H1 (cell line): ENCODE data around the gene MS4A8. TPM values are rescaled to one million over a fixed set of nuclear protein-coding genes. Genes with fewer than 3 reads are reported as not detected.

Source experiments
- CTCF ChIA-PET: fragments of 300-600 bp; sonication (Branson Sonifier 250); formaldehyde crosslinking; loops from one replicate; lab custom pipeline; 2021; ENCODE audit not compliant: partially characterized antibody; lab: Charles Lee
- POLR2A ChIA-PET: fragments of 300-600 bp; sonication (Branson Sonifier 250); formaldehyde crosslinking; loops from one replicate; lab custom pipeline; 2021; ENCODE audit warnings: inconsistent platforms; ENCODE audit not compliant: partially characterized antibody; lab: Charles Lee
- DNase-seq, 2 experiments: peaks; one replicate each; pipeline versions ENCODE4 v3.0.0 to v3.0.0-alpha.2; 2010 to 2022; ENCODE audit warnings: low spot score in 2 of 2, low read depth in 1 of 2, mixed read lengths in 1 of 2
- FAIRE-seq: peaks from 2 replicates; lab custom pipeline; 2011; peaks lifted over from hg19 to GRCh38; lab: Jason Lieb, UNC
- H2AFZ ChIP-seq: 2 replicates; pipeline ENCODE4 v1.8.1; 2012; ENCODE audit warnings: low read length, inconsistent platforms
- H2AK5ac ChIP-seq: 2 replicates; pipeline ENCODE4 v1.6.1; 2013; ENCODE audit warnings: low read depth, low read length
- H2BK120ac ChIP-seq: replicated peaks from 2 replicates; pipeline ENCODE3; 2013; ENCODE audit warnings: low read depth, low read length, inconsistent platforms
- H2BK12ac ChIP-seq: 2 replicates; pipeline ENCODE4 v1.6.1; 2013; ENCODE audit warnings: low read depth, low read length
- H2BK15ac ChIP-seq: 2 replicates; pipeline ENCODE4 v1.6.1; 2013; ENCODE audit warnings: low read length
- H2BK20ac ChIP-seq: 2 replicates; pipeline ENCODE4 v1.6.1; 2013; ENCODE audit warnings: low read length
- H2BK5ac ChIP-seq: 2 replicates; pipeline ENCODE4 v1.6.1; 2013; ENCODE audit warnings: low read depth, low read length
- H3K14ac ChIP-seq: 2 replicates; pipeline ENCODE4 v1.6.1; 2013; ENCODE audit warnings: inconsistent platforms; ENCODE audit not compliant: insufficient read length
- H3K18ac ChIP-seq: 2 replicates; pipeline ENCODE4 v1.6.1; 2013; ENCODE audit warnings: low read length; ENCODE audit errors: extremely low read depth
- H3K23ac ChIP-seq: 2 replicates; pipeline ENCODE4 v1.6.1; 2013; ENCODE audit warnings: inconsistent platforms; ENCODE audit not compliant: insufficient read length
- H3K23me2 ChIP-seq: 2 replicates; pipeline ENCODE4 v1.6.1; 2013; ENCODE audit warnings: low read depth, low read length
- H3K27ac ChIP-seq: 2 replicates; pipeline ENCODE4 v1.6.1; 2011; ENCODE audit warnings: low read depth, low read length, inconsistent platforms
- H3K27me3 ChIP-seq, 4 experiments: replicated peaks in 1 of 4; 1 replicate in 1 of 4; 2 replicates in 3 of 4; pipeline versions ENCODE4 v1.6.1 to v1.8.1; 2011 to 2013; ENCODE audit warnings: low read length in 3 of 4, mild to moderate bottlenecking in 3 of 4, inconsistent platforms in 2 of 4, mixed read lengths in 2 of 4, moderate library complexity in 1 of 4; ENCODE audit not compliant: control insufficient read depth in 3 of 4, insufficient read depth in 3 of 4; ENCODE audit errors: extremely low read depth in 1 of 4
- H3K36me3 ChIP-seq, 4 experiments: 2 replicates each; pipeline versions ENCODE4 v1.6.1 to v1.8.1; 2011 to 2013; ENCODE audit warnings: mild to moderate bottlenecking in 4 of 4, low read length in 3 of 4, moderate library complexity in 2 of 4, control low read depth in 1 of 4, inconsistent platforms in 1 of 4; ENCODE audit not compliant: insufficient read depth in 4 of 4, control insufficient read depth in 2 of 4
- H3K4ac ChIP-seq: replicated peaks from 2 replicates; pipeline ENCODE3; 2013; ENCODE audit warnings: low read length, low read depth, mixed read lengths, inconsistent platforms; ENCODE audit not compliant: insufficient read length
- H3K4me1 ChIP-seq, 4 experiments: replicated peaks in 1 of 4; 1 replicate in 1 of 4; 2 replicates in 3 of 4; pipeline versions ENCODE4 v1.6.1 to v1.8.1; 2011 to 2013; ENCODE audit warnings: low read length in 3 of 4, inconsistent platforms in 2 of 4, mixed read lengths in 1 of 4; ENCODE audit not compliant: insufficient read depth in 4 of 4, control insufficient read depth in 3 of 4
- H3K4me2 ChIP-seq, 2 experiments: 2 replicates each; pipeline versions ENCODE4 v1.6.1 to v1.8.1; 2011 to 2013; ENCODE audit warnings: low read depth in 2 of 2, low read length in 2 of 2, control low read depth in 1 of 2, inconsistent platforms in 1 of 2, mild to moderate bottlenecking in 1 of 2; ENCODE audit not compliant: insufficient read depth in 1 of 2
- H3K4me3 ChIP-seq, 4 experiments: fragments of 200-600, 300-600 bp in 1 of 4; sonication (generic), shearing (Covaris generic), sonication (Bioruptor Twin) in 1 of 4; 2 replicates each; pipeline versions ENCODE4 v1.5.1 to v1.8.1; 2011 to 2016; ENCODE audit warnings: low read length in 4 of 4, low read depth in 3 of 4, control low read depth in 2 of 4, inconsistent platforms in 2 of 4, mild to moderate bottlenecking in 2 of 4, mixed read lengths in 1 of 4, moderate library complexity in 1 of 4; ENCODE audit not compliant: insufficient read depth in 2 of 4; ENCODE audit errors: extremely low read depth in 1 of 4
- H3K56ac ChIP-seq: replicated peaks from 2 replicates; pipeline ENCODE3; 2013; ENCODE audit warnings: low read depth, mild to moderate bottlenecking, mixed read lengths, low read length, inconsistent platforms; ENCODE audit not compliant: insufficient read length
- H3K79me1 ChIP-seq: 2 replicates; pipeline ENCODE4 v1.6.1; 2013; ENCODE audit warnings: low read depth, low read length, control low read depth
- H3K79me2 ChIP-seq, 2 experiments: 2 replicates each; pipeline versions ENCODE4 v1.6.1 to v1.8.1; 2012 to 2013; ENCODE audit warnings: low read length in 2 of 2, mild to moderate bottlenecking in 2 of 2, inconsistent platforms in 1 of 2; ENCODE audit not compliant: insufficient read depth in 2 of 2, control insufficient read depth in 1 of 2
- H3K9ac ChIP-seq, 4 experiments: replicated peaks in 1 of 4; 1 replicate in 1 of 4; 2 replicates in 3 of 4; pipeline versions ENCODE4 v1.6.1 to v1.8.1; 2011 to 2013; ENCODE audit warnings: low read depth in 3 of 4, low read length in 3 of 4, control low read depth in 2 of 4, mild to moderate bottlenecking in 2 of 4, moderate library complexity in 2 of 4, inconsistent platforms in 1 of 4; ENCODE audit errors: extremely low read depth in 1 of 4
- H3K9me3 ChIP-seq, 2 experiments: 2 replicates each; pipeline versions ENCODE4 v1.6.1 to v1.8.1; 2012 to 2013; ENCODE audit warnings: mild to moderate bottlenecking in 2 of 2, moderate library complexity in 2 of 2, control low read depth in 1 of 2, inconsistent platforms in 1 of 2, low read depth in 1 of 2, low read length in 1 of 2, mixed read lengths in 1 of 2; ENCODE audit not compliant: insufficient read depth in 2 of 2
- H4K20me1 ChIP-seq, 2 experiments: replicated peaks in 1 of 2; 2 replicates each; pipeline versions ENCODE3 to v1.8.1; 2011 to 2013; ENCODE audit warnings: inconsistent platforms in 2 of 2, low read length in 2 of 2, mild to moderate bottlenecking in 1 of 2; ENCODE audit not compliant: insufficient read depth in 2 of 2, control insufficient read depth in 1 of 2
- H4K5ac ChIP-seq: 2 replicates; pipeline ENCODE4 v1.6.1; 2013; ENCODE audit warnings: low read length, low read depth, mixed read lengths, inconsistent platforms; ENCODE audit not compliant: insufficient read length
- H4K8ac ChIP-seq: 2 replicates; pipeline ENCODE4 v1.8.0; 2013; ENCODE audit warnings: mild to moderate bottlenecking, moderate library complexity, low read length, inconsistent platforms; ENCODE audit not compliant: insufficient read depth; ENCODE audit errors: extremely low read depth
- H4K91ac ChIP-seq: replicated peaks from 2 replicates; pipeline ENCODE3; 2013; ENCODE audit warnings: low read length, mixed read lengths, inconsistent platforms; ENCODE audit not compliant: insufficient read length
- CREB1 ChIP-seq: IDR thresholded peaks from 2 replicates; pipeline ENCODE4 v1.6.1; 2012; ENCODE audit warnings: inconsistent platforms
- GTF2F1 ChIP-seq: IDR thresholded peaks from 2 replicates; pipeline ENCODE4 v1.6.1; 2012; ENCODE audit warnings: low read depth, low read length, improper control_type of control experiment, borderline replicate concordance
- HDAC2 ChIP-seq, 2 experiments: fragments of 300-600 bp in 1 of 2; sonication (generic) in 1 of 2; IDR thresholded peaks; 2 replicates each; pipeline ENCODE4 v1.6.1; 2011 to 2012; ENCODE audit warnings: low read depth in 2 of 2, low read length in 2 of 2, mild to moderate bottlenecking in 2 of 2, moderate library complexity in 2 of 2, borderline replicate concordance in 1 of 2, inconsistent platforms in 1 of 2
- HDAC6 ChIP-seq: IDR thresholded peaks from one replicate; pipeline ENCODE4 v1.7.1; 2012; ENCODE audit warnings: low read depth, mild to moderate bottlenecking, inconsistent platforms, low read length, moderate library complexity
- JUND ChIP-seq: IDR thresholded peaks from 2 replicates; pipeline ENCODE4 v1.6.1; 2011; ENCODE audit warnings: mild to moderate bottlenecking, improper control_type of control experiment, low read length
- MAX ChIP-seq: IDR thresholded peaks from 2 replicates; pipeline ENCODE4 v1.6.1; 2012; ENCODE audit warnings: inconsistent platforms
- SIRT6 ChIP-seq: IDR thresholded peaks from one replicate; pipeline ENCODE4 v1.7.1; 2012; ENCODE audit warnings: low read length, inconsistent platforms
- ZNF274 ChIP-seq: IDR thresholded peaks from 2 replicates; pipeline ENCODE4 v1.7.0; 2012; ENCODE audit warnings: low read length, borderline replicate concordance; ENCODE audit errors: extremely low read depth
- WGBS, 2 experiments: shearing (Covaris generic) in 1 of 2; methylation state at CpG; one replicate each; pipeline versions ENCODE4 v1.1.6 to v1.1.7; 2013 to 2015; ENCODE audit warnings: low lambda C conversion rate in 2 of 2, mixed read lengths in 2 of 2, inconsistent platforms in 1 of 2, low coverage in 1 of 2, missing lambda C conversion rate in 1 of 2; ENCODE audit not compliant: insufficient replicate concordance in 2 of 2, insufficient coverage in 1 of 2, insufficient read length in 1 of 2; ENCODE audit errors: extremely low coverage in 1 of 2, missing lambda C conversion rate in 1 of 2; 5-methylcytosine and 5-hydroxymethylcytosine counted together
- polyA plus RNA-seq, 7 experiments: library from polyadenylated mRNA; depleted of rRNA in 3 of 7; stranded (reverse) in 5 of 7; unstranded in 2 of 7; fragments of >200 nt in 5 of 7; fragments of 200-250 nt in 2 of 7; gene quantifications; 1 replicate in 5 of 7; 2 replicates in 1 of 7; 4 replicates in 1 of 7; pipeline versions ENCODE4 v1.2.1 to v1.2.3, GENCODE V29; 2011 to 2013; ENCODE audit warnings: missing spikeins in 2 of 7, mixed read lengths in 2 of 7
- total RNA-seq: library from RNA; stranded (reverse); fragmentation: NEBNext Ultra II Directional; extraction: Animal tissue kit (Norgen Biotek cat#: 25700); gene quantifications from 2 replicates; pipeline ENCODE4 v1.2.1, GENCODE V29; 2021
- TF ChIP-seq, protein P1 (sequence below): IDR thresholded peaks from 2 replicates; pipeline ENCODE4 v1.6.1; 2012; ENCODE audit warnings: inconsistent platforms

The MS4A8 gene
- total and polyA plus RNA-seq, 2 of the 8 experiments (the other 6 are each of a cell fraction or from before 2014, with no cell fraction given) = not detected

DNA sequence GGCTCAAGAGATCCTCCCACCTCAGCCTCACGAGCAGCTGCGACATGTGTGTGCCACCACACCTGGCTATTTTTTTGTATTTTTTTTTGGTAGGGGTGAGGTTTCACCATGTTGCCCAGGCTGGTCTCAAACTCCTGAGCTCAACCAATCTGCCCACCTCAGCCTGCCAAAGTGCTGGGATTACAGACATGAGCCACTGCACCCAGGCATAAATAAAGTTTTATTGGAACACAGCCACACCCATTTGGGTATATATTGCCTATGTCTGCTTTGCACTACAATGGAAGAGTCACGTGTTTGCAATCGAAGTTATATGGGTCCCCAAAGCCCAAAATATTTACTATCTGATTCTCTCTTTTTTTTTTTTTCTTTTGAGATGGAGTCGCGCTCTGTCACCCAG is 55.5 kb downstream of the MS4A8 start:
- no peak for FAIRE-seq
- 95% methylated on average over 4 of the region's 6 CpGs; no CpG with 5 or more reads in 1 of the 2 experiments for WGBS, 2 experiments

More for the DNA sequence above, 55.5 kb downstream of the MS4A8 start:
- no peak overlapping the region for H3K9ac ChIP-seq
- H4K91ac ChIP-seq = no peak overlapping the region
- no peak overlapping the region for H3K4me3 ChIP-seq
- no peak overlapping the region for H2AFZ ChIP-seq
- no peak overlapping the region for H3K14ac ChIP-seq
- no peaks in the 10 kb centered on the region for H3K36me3 ChIP-seq
- H2AK5ac ChIP-seq = no peak overlapping the region
- 0 out of 4 replicates have a peak, but pooled peaks cover 0 to 4% of the 10 kb centered on the region in 2 experiments for H3K9me3 ChIP-seq
- no peaks in the 10 kb centered on the region for H4K20me1 ChIP-seq
- H3K4me2 ChIP-seq = no peak overlapping the region
- no peak overlapping the region for H2BK5ac ChIP-seq
- H4K8ac ChIP-seq = no peak overlapping the region
- H4K5ac ChIP-seq = no peak overlapping the region
- no peaks in the 10 kb centered on the region for H3K27me3 ChIP-seq
- H2BK120ac ChIP-seq = no peak overlapping the region
- no peak overlapping the region for H2BK15ac ChIP-seq
- H3K18ac ChIP-seq = no peak overlapping the region
- H2BK12ac ChIP-seq = no peak overlapping the region
- H3K56ac ChIP-seq = no peak overlapping the region
- no peaks in the 10 kb centered on the region for H3K23me2 ChIP-seq
- no peaks in the 10 kb centered on the region for H3K79me2 ChIP-seq
- no peak overlapping the region for H2BK20ac ChIP-seq
- no peak overlapping the region for H3K4ac ChIP-seq
- no peak overlapping the region for H3K23ac ChIP-seq
- H3K79me1 ChIP-seq = no peaks in the 10 kb centered on the region
- no peak for DNase-seq
- POLR2A ChIA-PET = no interaction called here
- TF ChIP-seq ZNF274 = no peak
- no peak for TF ChIP-seq JUND
- no peak for TF ChIP-seq SIRT6
- no peak for TF ChIP-seq GTF2F1
- no peak for TF ChIP-seq CREB1
- TF ChIP-seq, protein P1, sequence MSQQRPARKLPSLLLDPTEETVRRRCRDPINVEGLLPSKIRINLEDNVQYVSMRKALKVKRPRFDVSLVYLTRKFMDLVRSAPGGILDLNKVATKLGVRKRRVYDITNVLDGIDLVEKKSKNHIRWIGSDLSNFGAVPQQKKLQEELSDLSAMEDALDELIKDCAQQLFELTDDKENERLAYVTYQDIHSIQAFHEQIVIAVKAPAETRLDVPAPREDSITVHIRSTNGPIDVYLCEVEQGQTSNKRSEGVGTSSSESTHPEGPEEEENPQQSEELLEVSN = no peak
- no peak for TF ChIP-seq HDAC2 (IDR thresholded peaks at IDR 0.05; ENCODE audit: borderline replicate concordance in 1 of 2, low read depth in 2 of 2, low read length in 2 of 2)
- no peak for TF ChIP-seq MAX
- TF ChIP-seq HDAC6 = no peak
- CTCF ChIA-PET = interaction anchor here (1.3 to 3.2 kb wide), 5 partner anchors 9 to 54 kb away, joined by 5 to 35 read pairs (median 13); partner anchors contain the start of gene MS4A8
- H3K27ac ChIP-seq = no peak overlapping the region
- H3K4me1 ChIP-seq = no peaks in the 10 kb centered on the region; a peak in 2 of 7 replicates
